ENCODE measurements around the gene HIVEP3.
"Not testable (repeated sequence)": the region's sequence is repeated elsewhere in the genome, so short reads cannot be mapped to it uniquely, and the experiment has no call there.

The HIVEP3 gene

GRCh38 chr1:41554746-41555145, 364.0 kb downstream of the HIVEP3 start:
- H3K36me3 Mint-ChIP-seq = peaks cover 54% of the 10 kb centered on the region
- H3K27me3 Mint-ChIP-seq, H3K4me1 Mint-ChIP-seq, H3K27ac Mint-ChIP-seq, H3K4me3 Mint-ChIP-seq: not testable (repeated sequence)
- peaks cover 12% of the 10 kb centered on the region for H3K9me3 Mint-ChIP-seq

- no peak overlapping the region for H3K4me3 Mint-ChIP-seq
- peak overlapping the region; percentile 59 for H3K27ac Mint-ChIP-seq
- H3K9me3 Mint-ChIP-seq = peaks cover 2% of the 10 kb centered on the region
- no peaks in the 10 kb centered on the region for H3K27me3 Mint-ChIP-seq
- no peaks in the 10 kb centered on the region for H3K4me1 Mint-ChIP-seq
- H3K36me3 Mint-ChIP-seq = peaks cover 21% of the 10 kb centered on the region
Observed at GRCh38 chr1:41547781-41548560, 370.8 kb downstream of the HIVEP3 start.

- H3K4me3 Mint-ChIP-seq = no peak overlapping the region
- peak overlapping the region; percentile 21 for H3K27ac Mint-ChIP-seq
- H3K9me3 Mint-ChIP-seq = no peaks in the 10 kb centered on the region
- no peaks in the 10 kb centered on the region for H3K27me3 Mint-ChIP-seq
- peaks cover 19% of the 10 kb centered on the region for H3K36me3 Mint-ChIP-seq
- H3K4me1 Mint-ChIP-seq = no peaks in the 10 kb centered on the region
Observed at GRCh38 chr1:41547336-41547735, 371.4 kb downstream of the HIVEP3 start.

- peaks cover 20% of the 10 kb centered on the region for H3K36me3 Mint-ChIP-seq
- no peaks in the 10 kb centered on the region for H3K9me3 Mint-ChIP-seq
- no peak overlapping the region for H3K27ac Mint-ChIP-seq
- H3K4me1 Mint-ChIP-seq = no peaks in the 10 kb centered on the region
- H3K27me3 Mint-ChIP-seq = no peaks in the 10 kb centered on the region
- H3K4me3 Mint-ChIP-seq = no peak overlapping the region
Observed at GRCh38 chr1:41546833-41547135, 371.9 kb downstream of the HIVEP3 start.

GRCh38 chr1:41545996-41546832, 372.5 kb downstream of the HIVEP3 start:
- Mint-ChIP-seq H3K27ac (peak overlapping the region; percentile 41), H3K9me3 (no peaks in the 10 kb centered on the region), H3K4me3 (no peak overlapping the region), H3K36me3 (peaks cover 16% of the 10 kb centered on the region), H3K27me3 (no peaks in the 10 kb centered on the region), H3K4me1 (no peaks in the 10 kb centered on the region)

DNA sequence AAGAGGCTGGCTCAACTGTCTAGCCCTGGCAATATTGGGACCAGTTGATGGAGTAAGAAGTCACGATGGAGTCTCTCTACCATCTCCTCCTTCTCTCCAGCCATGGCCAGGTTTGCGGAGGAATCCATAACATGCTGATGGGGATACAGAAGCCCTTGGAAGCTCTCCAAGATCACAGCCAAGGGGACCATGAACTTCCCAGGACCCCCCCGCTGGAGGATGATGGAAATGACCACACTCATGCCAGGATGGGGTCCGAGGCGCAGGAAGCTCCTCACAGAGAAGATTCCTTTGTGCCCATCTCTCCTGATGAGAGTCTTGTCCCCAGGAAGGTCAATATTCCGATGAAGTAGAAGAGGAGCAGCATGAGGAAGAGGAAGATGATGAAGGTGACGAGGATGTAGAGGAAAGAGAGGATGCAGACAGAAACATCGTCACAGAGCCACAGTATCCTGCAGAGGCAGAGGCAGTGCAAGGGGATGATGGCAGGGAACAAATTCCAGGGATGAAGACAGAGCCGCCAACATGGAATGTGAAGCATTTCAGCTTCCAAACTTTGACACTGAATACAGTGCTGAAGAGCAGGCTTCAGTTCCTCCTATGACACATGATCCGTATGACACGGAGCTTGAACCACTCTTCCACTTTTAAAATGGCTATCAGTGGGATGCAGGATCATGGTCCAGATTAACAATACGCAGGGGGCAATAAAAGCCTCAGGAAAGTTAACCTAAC, 376.4 kb downstream of the HIVEP3 start:
- Mint-ChIP-seq H3K27ac (no peak overlapping the region), H3K36me3 (peaks cover 21% of the 10 kb centered on the region), H3K4me1 (no peaks in the 10 kb centered on the region), H3K27me3 (no peaks in the 10 kb centered on the region), H3K9me3 (no peaks in the 10 kb centered on the region), H3K4me3 (no peak overlapping the region)

DNA sequence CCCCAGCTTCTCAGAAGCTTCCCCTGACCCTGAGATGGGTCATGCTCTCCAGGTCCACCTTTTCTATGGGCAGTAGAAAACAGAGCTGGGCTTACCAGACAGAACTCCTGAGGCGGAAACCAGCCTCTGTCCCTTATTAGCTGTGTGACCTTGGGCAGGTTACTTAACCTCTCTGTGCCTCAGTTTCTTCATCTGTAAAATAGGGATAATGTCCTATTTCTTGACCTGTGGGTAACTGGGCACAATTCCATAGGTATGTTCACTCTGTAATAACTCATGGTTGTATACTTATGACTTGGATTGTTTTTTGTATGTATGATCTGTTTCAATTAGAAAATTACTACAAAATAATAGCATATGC, 377.1 kb downstream of the HIVEP3 start:
- no peak overlapping the region for H3K4me3 Mint-ChIP-seq
- peaks cover 21% of the 10 kb centered on the region for H3K36me3 Mint-ChIP-seq
- H3K27ac Mint-ChIP-seq = no peak overlapping the region

DNA sequence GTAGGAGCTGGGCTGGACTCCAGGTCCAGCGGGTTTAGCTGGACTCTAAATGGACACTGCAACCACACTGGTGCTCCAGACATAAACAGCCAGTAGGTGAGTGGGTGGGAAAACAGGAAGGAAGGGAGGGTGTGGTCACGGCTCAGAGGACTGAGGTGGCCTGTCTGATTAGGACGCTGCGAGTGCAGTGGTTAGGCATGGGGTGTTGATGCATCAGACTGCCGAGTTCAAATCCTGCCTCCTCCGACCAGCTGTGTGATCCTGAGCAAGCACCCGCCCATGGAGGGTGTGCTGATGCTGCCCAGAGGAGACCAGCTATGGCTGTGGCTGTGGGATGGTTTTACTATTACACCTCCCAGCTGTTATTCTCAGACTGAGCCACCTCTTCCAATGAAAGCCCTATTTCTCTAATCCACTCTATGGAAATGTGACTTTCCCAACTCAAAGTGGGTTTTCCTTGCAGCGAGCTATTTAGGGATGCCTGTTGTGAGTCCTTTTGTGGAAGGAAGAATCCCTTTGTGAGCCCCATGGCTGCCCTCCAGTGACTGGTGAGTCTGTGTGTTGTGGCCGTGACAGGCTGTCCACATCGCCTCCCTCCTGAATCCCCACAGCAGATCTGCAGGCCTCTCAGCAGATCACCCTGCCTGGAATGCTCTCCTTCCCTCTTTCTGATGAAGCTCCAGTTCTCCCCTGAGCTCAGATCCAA, 377.7 kb downstream of the HIVEP3 start:
- no peak overlapping the region for H3K4me3 Mint-ChIP-seq
- H3K27ac Mint-ChIP-seq = peak overlapping the region; percentile 65
- peaks cover 21% of the 10 kb centered on the region for H3K36me3 Mint-ChIP-seq
- H3K9me3 Mint-ChIP-seq = no peaks in the 10 kb centered on the region
- no peaks in the 10 kb centered on the region for H3K27me3 Mint-ChIP-seq
- H3K4me1 Mint-ChIP-seq = no peaks in the 10 kb centered on the region

More for the DNA sequence above, 377.1 kb downstream of the HIVEP3 start:
- Mint-ChIP-seq H3K9me3 (no peaks in the 10 kb centered on the region), H3K27me3 (no peaks in the 10 kb centered on the region), H3K4me1 (no peaks in the 10 kb centered on the region)

DNA sequence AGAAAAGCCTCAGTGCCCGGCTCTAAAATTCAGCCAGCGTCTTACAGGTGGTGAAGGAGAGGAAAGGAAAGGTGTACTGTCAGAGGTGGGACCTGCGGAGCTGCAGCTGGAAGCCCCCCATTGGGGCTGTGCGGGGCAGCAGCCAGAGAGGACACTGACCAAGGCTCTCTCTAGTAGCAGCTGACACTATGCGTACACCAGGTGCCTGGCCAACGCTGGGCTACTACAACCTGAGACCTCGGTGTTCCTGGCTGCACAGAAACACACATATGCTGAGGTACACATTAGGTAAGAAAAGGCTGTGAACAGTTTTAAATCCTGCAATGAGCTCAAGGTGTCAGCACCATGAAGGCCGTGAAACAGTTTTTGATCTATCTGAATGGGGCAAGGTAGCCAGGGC, 378.7 kb downstream of the HIVEP3 start:
- Mint-ChIP-seq H3K27ac (no peak overlapping the region), H3K27me3 (no peaks in the 10 kb centered on the region), H3K36me3 (peaks cover 24% of the 10 kb centered on the region), H3K4me1 (no peaks in the 10 kb centered on the region), H3K4me3 (no peak overlapping the region), H3K9me3 (no peaks in the 10 kb centered on the region)

- no peaks in the 10 kb centered on the region for H3K9me3 Mint-ChIP-seq
- H3K36me3 Mint-ChIP-seq = peaks cover 24% of the 10 kb centered on the region
- H3K4me1 Mint-ChIP-seq = no peaks in the 10 kb centered on the region
- no peaks in the 10 kb centered on the region for H3K27me3 Mint-ChIP-seq
- no peak overlapping the region for H3K27ac Mint-ChIP-seq
- H3K4me3 Mint-ChIP-seq = no peak overlapping the region
Observed at GRCh38 chr1:41539418-41539805, 379.3 kb downstream of the HIVEP3 start.

DNA sequence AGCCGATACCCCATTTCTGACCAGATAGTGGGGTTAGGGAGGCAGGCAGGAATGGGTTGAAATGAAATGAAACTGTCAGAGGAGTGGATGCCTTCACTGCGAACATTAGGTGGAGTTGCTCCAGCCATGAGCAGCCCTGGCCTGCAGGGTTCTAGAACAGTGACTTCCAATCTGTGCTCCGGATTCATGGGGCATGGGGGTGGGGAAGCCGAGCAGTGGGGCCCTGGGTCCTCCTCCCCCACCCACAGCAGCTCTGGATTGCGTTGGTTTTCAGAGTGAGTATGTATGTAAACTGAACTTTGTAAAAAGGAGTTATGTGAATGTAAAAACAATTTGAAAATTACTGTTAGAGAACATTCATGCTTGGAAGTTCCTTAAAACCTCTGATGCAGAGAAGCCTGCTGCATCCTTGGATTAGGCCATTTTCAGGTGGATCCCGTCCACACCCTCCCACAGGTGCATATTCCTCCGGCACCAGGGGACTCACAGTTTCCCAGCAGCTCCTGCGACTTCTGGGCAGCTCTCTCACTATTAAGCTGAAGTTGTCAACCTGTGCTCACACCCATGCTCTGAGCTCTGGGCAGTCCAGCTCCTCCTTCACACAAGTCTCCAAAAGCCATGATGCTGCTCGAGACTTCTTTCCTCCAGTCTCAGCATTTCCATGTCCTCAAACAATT, 379.8 kb downstream of the HIVEP3 start:
- Mint-ChIP-seq H3K4me3 (no peak overlapping the region), H3K27ac (no peak overlapping the region), H3K4me1 (no peaks in the 10 kb centered on the region), H3K36me3 (peaks cover 29% of the 10 kb centered on the region), H3K27me3 (no peaks in the 10 kb centered on the region), H3K9me3 (no peaks in the 10 kb centered on the region)

GRCh38 chr1:41537788-41538351, 380.9 kb downstream of the HIVEP3 start:
- peak overlapping the region; percentile 66 for H3K27ac Mint-ChIP-seq
- H3K27me3 Mint-ChIP-seq = no peaks in the 10 kb centered on the region
- peaks cover 30% of the 10 kb centered on the region for H3K36me3 Mint-ChIP-seq
- H3K4me1 Mint-ChIP-seq = no peaks in the 10 kb centered on the region
- H3K4me3 Mint-ChIP-seq = no peak overlapping the region
- no peaks in the 10 kb centered on the region for H3K9me3 Mint-ChIP-seq

DNA sequence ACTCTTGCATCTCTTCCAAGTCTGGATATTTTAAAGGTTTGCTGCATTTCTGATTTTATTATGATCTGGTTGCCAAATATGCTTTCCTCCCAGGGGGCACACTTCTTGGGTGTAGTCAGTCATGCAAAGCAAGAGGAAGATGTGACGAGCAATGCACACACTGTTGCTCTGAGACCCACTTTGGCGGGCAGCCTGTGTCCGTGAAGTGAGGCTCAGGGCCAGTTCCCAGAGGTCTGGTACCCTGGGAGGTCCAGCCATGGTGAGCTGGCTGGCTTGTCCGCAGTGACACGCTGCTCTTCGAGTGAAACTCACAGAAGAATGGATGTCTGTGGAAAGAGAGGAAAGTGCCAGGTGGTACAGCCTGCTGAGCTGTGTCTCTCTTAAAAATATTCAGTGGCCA, 381.5 kb downstream of the HIVEP3 start:
- H3K4me3 Mint-ChIP-seq = no peak overlapping the region
- no peaks in the 10 kb centered on the region for H3K27me3 Mint-ChIP-seq
- peaks cover 2% of the 10 kb centered on the region for H3K4me1 Mint-ChIP-seq
- no peak overlapping the region for H3K27ac Mint-ChIP-seq
- H3K9me3 Mint-ChIP-seq = no peaks in the 10 kb centered on the region
- peaks cover 31% of the 10 kb centered on the region for H3K36me3 Mint-ChIP-seq

- no peak overlapping the region for H3K4me3 Mint-ChIP-seq
- H3K9me3 Mint-ChIP-seq = no peaks in the 10 kb centered on the region
- H3K36me3 Mint-ChIP-seq = peaks cover 31% of the 10 kb centered on the region
- no peaks in the 10 kb centered on the region for H3K27me3 Mint-ChIP-seq
- H3K27ac Mint-ChIP-seq = peak overlapping the region; percentile 68
- peaks cover 3% of the 10 kb centered on the region for H3K4me1 Mint-ChIP-seq
Observed at GRCh38 chr1:41536361-41536802, 382.3 kb downstream of the HIVEP3 start.

GRCh38 chr1:41535716-41536115, 383.0 kb downstream of the HIVEP3 start:
- Mint-ChIP-seq H3K4me3 (no peak overlapping the region), H3K27ac (no peak overlapping the region), H3K27me3 (no peaks in the 10 kb centered on the region), H3K9me3 (no peaks in the 10 kb centered on the region), H3K36me3 (peaks cover 31% of the 10 kb centered on the region), H3K4me1 (peaks cover 7% of the 10 kb centered on the region)

All from activated naive CD4-positive, alpha-beta T cell treated with anti-CD3 and anti-CD28 coated beads, Interleukin-2, amount 50 U/mL, for 24 hours (primary cell).